H1 (cell line): Measurements from ENCODE around the gene GLIS2. TPM values are rescaled to one million over a fixed set of nuclear protein-coding genes. Genes with fewer than 3 reads are reported as not detected.

Experiments used
- CTCF ChIA-PET: fragments of 300-600 bp; sonication (Branson Sonifier 250); formaldehyde crosslinking; loops from one replicate; lab custom pipeline; 2021; ENCODE audit not compliant: partially characterized antibody; lab: Charles Lee
- POLR2A ChIA-PET: fragments of 300-600 bp; sonication (Branson Sonifier 250); formaldehyde crosslinking; loops from one replicate; lab custom pipeline; 2021; ENCODE audit warnings: inconsistent platforms; ENCODE audit not compliant: partially characterized antibody; lab: Charles Lee
- DNase-seq, 2 experiments: peaks; one replicate each; pipeline versions ENCODE4 v3.0.0 to v3.0.0-alpha.2; 2010 to 2022; ENCODE audit warnings: low spot score in 2 of 2, low read depth in 1 of 2, mixed read lengths in 1 of 2
- FAIRE-seq: peaks from 2 replicates; lab custom pipeline; 2011; peaks lifted over from hg19 to GRCh38; lab: Jason Lieb, UNC
- H2AFZ ChIP-seq: 2 replicates; pipeline ENCODE4 v1.8.1; 2012; ENCODE audit warnings: low read length, inconsistent platforms
- H2AK5ac ChIP-seq: 2 replicates; pipeline ENCODE4 v1.6.1; 2013; ENCODE audit warnings: low read depth, low read length
- H2BK120ac ChIP-seq: replicated peaks from 2 replicates; pipeline ENCODE3; 2013; ENCODE audit warnings: low read depth, low read length, inconsistent platforms
- H2BK12ac ChIP-seq: 2 replicates; pipeline ENCODE4 v1.6.1; 2013; ENCODE audit warnings: low read depth, low read length
- H2BK15ac ChIP-seq: 2 replicates; pipeline ENCODE4 v1.6.1; 2013; ENCODE audit warnings: low read length
- H2BK20ac ChIP-seq: 2 replicates; pipeline ENCODE4 v1.6.1; 2013; ENCODE audit warnings: low read length
- H2BK5ac ChIP-seq: 2 replicates; pipeline ENCODE4 v1.6.1; 2013; ENCODE audit warnings: low read depth, low read length
- H3K14ac ChIP-seq: 2 replicates; pipeline ENCODE4 v1.6.1; 2013; ENCODE audit warnings: inconsistent platforms; ENCODE audit not compliant: insufficient read length
- H3K18ac ChIP-seq: 2 replicates; pipeline ENCODE4 v1.6.1; 2013; ENCODE audit warnings: low read length; ENCODE audit errors: extremely low read depth
- H3K23ac ChIP-seq: 2 replicates; pipeline ENCODE4 v1.6.1; 2013; ENCODE audit warnings: inconsistent platforms; ENCODE audit not compliant: insufficient read length
- H3K23me2 ChIP-seq: 2 replicates; pipeline ENCODE4 v1.6.1; 2013; ENCODE audit warnings: low read depth, low read length
- H3K27ac ChIP-seq: 2 replicates; pipeline ENCODE4 v1.6.1; 2011; ENCODE audit warnings: low read depth, low read length, inconsistent platforms
- H3K27me3 ChIP-seq, 4 experiments: replicated peaks in 1 of 4; 1 replicate in 1 of 4; 2 replicates in 3 of 4; pipeline versions ENCODE4 v1.6.1 to v1.8.1; 2011 to 2013; ENCODE audit warnings: low read length in 3 of 4, mild to moderate bottlenecking in 3 of 4, inconsistent platforms in 2 of 4, mixed read lengths in 2 of 4, moderate library complexity in 1 of 4; ENCODE audit not compliant: control insufficient read depth in 3 of 4, insufficient read depth in 3 of 4; ENCODE audit errors: extremely low read depth in 1 of 4
- H3K36me3 ChIP-seq, 4 experiments: 2 replicates each; pipeline versions ENCODE4 v1.6.1 to v1.8.1; 2011 to 2013; ENCODE audit warnings: mild to moderate bottlenecking in 4 of 4, low read length in 3 of 4, moderate library complexity in 2 of 4, control low read depth in 1 of 4, inconsistent platforms in 1 of 4; ENCODE audit not compliant: insufficient read depth in 4 of 4, control insufficient read depth in 2 of 4
- H3K4ac ChIP-seq: replicated peaks from 2 replicates; pipeline ENCODE3; 2013; ENCODE audit warnings: low read length, low read depth, mixed read lengths, inconsistent platforms; ENCODE audit not compliant: insufficient read length
- H3K4me1 ChIP-seq, 4 experiments: replicated peaks in 1 of 4; 1 replicate in 1 of 4; 2 replicates in 3 of 4; pipeline versions ENCODE4 v1.6.1 to v1.8.1; 2011 to 2013; ENCODE audit warnings: low read length in 3 of 4, inconsistent platforms in 2 of 4, mixed read lengths in 1 of 4; ENCODE audit not compliant: insufficient read depth in 4 of 4, control insufficient read depth in 3 of 4
- H3K4me2 ChIP-seq, 2 experiments: 2 replicates each; pipeline versions ENCODE4 v1.6.1 to v1.8.1; 2011 to 2013; ENCODE audit warnings: low read depth in 2 of 2, low read length in 2 of 2, control low read depth in 1 of 2, inconsistent platforms in 1 of 2, mild to moderate bottlenecking in 1 of 2; ENCODE audit not compliant: insufficient read depth in 1 of 2
- H3K4me3 ChIP-seq, 4 experiments: fragments of 200-600, 300-600 bp in 1 of 4; sonication (generic), shearing (Covaris generic), sonication (Bioruptor Twin) in 1 of 4; 2 replicates each; pipeline versions ENCODE4 v1.5.1 to v1.8.1; 2011 to 2016; ENCODE audit warnings: low read length in 4 of 4, low read depth in 3 of 4, control low read depth in 2 of 4, inconsistent platforms in 2 of 4, mild to moderate bottlenecking in 2 of 4, mixed read lengths in 1 of 4, moderate library complexity in 1 of 4; ENCODE audit not compliant: insufficient read depth in 2 of 4; ENCODE audit errors: extremely low read depth in 1 of 4
- H3K56ac ChIP-seq: replicated peaks from 2 replicates; pipeline ENCODE3; 2013; ENCODE audit warnings: low read depth, mild to moderate bottlenecking, mixed read lengths, low read length, inconsistent platforms; ENCODE audit not compliant: insufficient read length
- H3K79me1 ChIP-seq: 2 replicates; pipeline ENCODE4 v1.6.1; 2013; ENCODE audit warnings: low read depth, low read length, control low read depth
- H3K79me2 ChIP-seq, 2 experiments: 2 replicates each; pipeline versions ENCODE4 v1.6.1 to v1.8.1; 2012 to 2013; ENCODE audit warnings: low read length in 2 of 2, mild to moderate bottlenecking in 2 of 2, inconsistent platforms in 1 of 2; ENCODE audit not compliant: insufficient read depth in 2 of 2, control insufficient read depth in 1 of 2
- H3K9ac ChIP-seq, 4 experiments: replicated peaks in 1 of 4; 1 replicate in 1 of 4; 2 replicates in 3 of 4; pipeline versions ENCODE4 v1.6.1 to v1.8.1; 2011 to 2013; ENCODE audit warnings: low read depth in 3 of 4, low read length in 3 of 4, control low read depth in 2 of 4, mild to moderate bottlenecking in 2 of 4, moderate library complexity in 2 of 4, inconsistent platforms in 1 of 4; ENCODE audit errors: extremely low read depth in 1 of 4
- H3K9me3 ChIP-seq, 2 experiments: 2 replicates each; pipeline versions ENCODE4 v1.6.1 to v1.8.1; 2012 to 2013; ENCODE audit warnings: mild to moderate bottlenecking in 2 of 2, moderate library complexity in 2 of 2, control low read depth in 1 of 2, inconsistent platforms in 1 of 2, low read depth in 1 of 2, low read length in 1 of 2, mixed read lengths in 1 of 2; ENCODE audit not compliant: insufficient read depth in 2 of 2
- H4K20me1 ChIP-seq, 2 experiments: replicated peaks in 1 of 2; 2 replicates each; pipeline versions ENCODE3 to v1.8.1; 2011 to 2013; ENCODE audit warnings: inconsistent platforms in 2 of 2, low read length in 2 of 2, mild to moderate bottlenecking in 1 of 2; ENCODE audit not compliant: insufficient read depth in 2 of 2, control insufficient read depth in 1 of 2
- H4K5ac ChIP-seq: 2 replicates; pipeline ENCODE4 v1.6.1; 2013; ENCODE audit warnings: low read length, low read depth, mixed read lengths, inconsistent platforms; ENCODE audit not compliant: insufficient read length
- H4K8ac ChIP-seq: 2 replicates; pipeline ENCODE4 v1.8.0; 2013; ENCODE audit warnings: mild to moderate bottlenecking, moderate library complexity, low read length, inconsistent platforms; ENCODE audit not compliant: insufficient read depth; ENCODE audit errors: extremely low read depth
- H4K91ac ChIP-seq: replicated peaks from 2 replicates; pipeline ENCODE3; 2013; ENCODE audit warnings: low read length, mixed read lengths, inconsistent platforms; ENCODE audit not compliant: insufficient read length
- CEBPB ChIP-seq: IDR thresholded peaks from 2 replicates; pipeline ENCODE4 v1.6.1; 2012; ENCODE audit warnings: low read depth, low read length
- EZH2 ChIP-seq: fragments of 200-600 bp; sonication (generic); IDR thresholded peaks from 2 replicates; pipeline ENCODE4 v1.7.1; 2012; ENCODE audit warnings: low read depth, mild to moderate bottlenecking, moderate library complexity, low read length, inconsistent platforms; ENCODE audit not compliant: severe bottlenecking
- POLR2A ChIP-seq, 2 experiments: IDR thresholded peaks; 1 replicate in 1 of 2; 2 replicates in 1 of 2; pipeline ENCODE4 v1.6.1; 2011; ENCODE audit warnings: low read depth in 2 of 2, low read length in 2 of 2, mild to moderate bottlenecking in 2 of 2; ENCODE audit errors: control extremely low read depth in 1 of 2
- RNF2 ChIP-seq: fragments of 200-900, 300-1000 bp; sonication (generic); IDR thresholded peaks from 2 replicates; pipeline ENCODE4 v1.7.1; 2016; ENCODE audit warnings: borderline replicate concordance, low read depth, mild to moderate bottlenecking, antibody characterized with exemption, low read length; ENCODE audit not compliant: poor library complexity, severe bottlenecking; ENCODE audit errors: missing control alignments
- WGBS, 2 experiments: shearing (Covaris generic) in 1 of 2; methylation state at CpG; one replicate each; pipeline versions ENCODE4 v1.1.6 to v1.1.7; 2013 to 2015; ENCODE audit warnings: low lambda C conversion rate in 2 of 2, mixed read lengths in 2 of 2, inconsistent platforms in 1 of 2, low coverage in 1 of 2, missing lambda C conversion rate in 1 of 2; ENCODE audit not compliant: insufficient replicate concordance in 2 of 2, insufficient coverage in 1 of 2, insufficient read length in 1 of 2; ENCODE audit errors: extremely low coverage in 1 of 2, missing lambda C conversion rate in 1 of 2; 5-methylcytosine and 5-hydroxymethylcytosine counted together
- polyA plus RNA-seq, 7 experiments: library from polyadenylated mRNA; depleted of rRNA in 3 of 7; stranded (reverse) in 5 of 7; unstranded in 2 of 7; fragments of >200 nt in 5 of 7; fragments of 200-250 nt in 2 of 7; gene quantifications; 1 replicate in 5 of 7; 2 replicates in 1 of 7; 4 replicates in 1 of 7; pipeline versions ENCODE4 v1.2.1 to v1.2.3, GENCODE V29; 2011 to 2013; ENCODE audit warnings: missing spikeins in 2 of 7, mixed read lengths in 2 of 7
- total RNA-seq: library from RNA; stranded (reverse); fragmentation: NEBNext Ultra II Directional; extraction: Animal tissue kit (Norgen Biotek cat#: 25700); gene quantifications from 2 replicates; pipeline ENCODE4 v1.2.1, GENCODE V29; 2021

Gene GLIS2
- total and polyA plus RNA-seq, 2 of the 8 experiments (the other 6 are each of a cell fraction or from before 2014, with no cell fraction given) = 4.3 to 17.4 TPM

GRCh38 chr16:4345836-4346781 is 30.2 kb downstream of the GLIS2 start:
- H3K18ac ChIP-seq = no peak overlapping the region
- H3K79me1 ChIP-seq = peaks cover 16% of the 10 kb centered on the region; the same call in 1 of the 2 replicates
- H3K79me2 ChIP-seq = peaks cover 18 to 73% of the 10 kb centered on the region in 2 experiments
- peaks cover 2 to 20% (median 2%) of the 10 kb centered on the region in 4 experiments; a peak in 5 of 8 replicates for H3K36me3 ChIP-seq
- no peak overlapping the region for H2BK120ac ChIP-seq
- DNase-seq (no peak), FAIRE-seq (no peak)
- ChIA-PET CTCF (interaction anchor here (0.7 to 12.6 kb wide), 14 partner anchors 9 to 84 kb away, joined by 3 to 159 read pairs (median 4); no protein-coding TSS in a partner anchor), POLR2A (interaction anchor here (0.8 to 9.8 kb wide), 4 partner anchors 10 to 163 kb away, joined by 3 to 154 read pairs (median 4); no protein-coding TSS in a partner anchor)
- H3K9ac ChIP-seq = no peak overlapping the region
- no peak overlapping the region for H2AFZ ChIP-seq
- peaks cover 0 to 4% (median 0%) of the 10 kb centered on the region in 4 experiments; a peak in 1 of 7 replicates for H3K4me1 ChIP-seq
- peaks cover 11 to 23% of the 10 kb centered on the region in 2 experiments for H4K20me1 ChIP-seq
- no peak overlapping the region for H3K4ac ChIP-seq
- no peak overlapping the region for H3K23ac ChIP-seq
- no peak overlapping the region for H2AK5ac ChIP-seq
- no peaks in the 10 kb centered on the region; the same call in 1 of the 2 replicates for H3K23me2 ChIP-seq
- H4K91ac ChIP-seq = no peak overlapping the region
- H2BK5ac ChIP-seq = no peak overlapping the region; the same call in 1 of the 2 replicates
- no peak overlapping the region for H3K4me3 ChIP-seq
- H3K4me2 ChIP-seq = no peak overlapping the region
- 90% methylated on average over 14 of the region's 14 CpGs; no CpG with 5 or more reads in 1 of the 2 experiments for WGBS, 2 experiments
- no peak overlapping the region for H2BK20ac ChIP-seq
- no peak overlapping the region for H3K56ac ChIP-seq
- H3K9me3 ChIP-seq = peaks cover 5 to 6% of the 10 kb centered on the region in 2 experiments; a peak in 1 of 4 replicates
- H2BK12ac ChIP-seq = no peak overlapping the region
- H4K8ac ChIP-seq = no peak overlapping the region
- no peak overlapping the region for H3K27ac ChIP-seq
- H3K14ac ChIP-seq = no peak overlapping the region
- no peaks in the 10 kb centered on the region for H3K27me3 ChIP-seq
- H2BK15ac ChIP-seq = no peak overlapping the region
- no peak overlapping the region for H4K5ac ChIP-seq
- TF ChIP-seq RNF2 (no peak), POLR2A (IDR thresholded peaks at IDR 0.05; ENCODE audit: control extremely low read depth in 1 of 2, low read depth in 2 of 2, low read length in 2 of 2) (no peak), EZH2 (no peak), CEBPB (no peak)
